HG02642 (cell line): Measurements from ENCODE around the gene DYRK3.
"Not testable (repeated sequence)": the region's sequence is repeated elsewhere in the genome, so short reads cannot be mapped to it uniquely, and the experiment has no call there.

Experiments
- ATAC-seq: cut with Tn5 transposase; IDR thresholded peaks from one replicate; pipeline ENCODE4 v1.9.1; 2021; ENCODE audit warnings: mild to moderate bottlenecking; ENCODE audit not compliant: unreplicated experiment, poor library complexity

The DYRK3 gene

DNA sequence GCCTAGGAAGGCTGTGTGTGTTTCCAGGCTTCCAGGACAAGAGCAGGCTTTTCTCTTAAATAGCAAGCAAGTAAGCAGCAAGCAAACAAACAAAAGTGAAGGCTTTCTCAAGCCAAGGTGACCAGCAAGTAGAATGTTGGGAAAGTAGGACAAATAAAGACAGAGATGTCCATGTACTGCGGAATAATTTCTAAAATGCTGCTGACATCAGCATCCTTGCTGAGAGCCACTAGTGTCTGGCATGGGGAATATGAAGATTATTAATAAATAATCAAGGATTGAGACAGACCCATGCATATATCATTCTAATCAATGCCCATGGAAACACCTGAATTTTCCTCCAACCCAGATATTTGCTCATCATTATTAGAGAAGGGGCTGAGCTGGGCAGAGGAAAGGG is 6.4 kb upstream of the DYRK3 start:
- no peak for ATAC-seq

DNA sequence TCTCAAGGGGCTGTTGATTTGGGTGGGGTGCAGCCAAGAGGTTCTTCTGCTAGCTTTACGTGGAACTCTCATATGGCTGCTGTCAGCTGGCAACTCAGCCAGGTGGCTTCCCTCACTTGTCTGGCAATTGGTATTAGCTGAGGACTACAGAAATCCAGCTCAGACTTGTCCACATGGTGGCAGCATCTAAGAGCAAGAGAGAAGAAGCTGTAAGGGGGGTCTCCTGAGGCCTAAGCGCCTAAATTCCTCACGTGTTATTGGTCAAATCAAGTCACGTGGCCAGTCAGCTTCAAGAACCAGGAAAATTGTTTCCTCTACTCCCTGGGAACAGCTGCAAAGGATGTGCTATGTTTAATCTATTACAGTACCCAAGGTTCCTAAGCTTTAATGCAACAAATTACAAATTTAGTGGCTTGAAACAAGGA is 4.2 kb upstream of the DYRK3 start:
- ATAC-seq: no peak

DNA sequence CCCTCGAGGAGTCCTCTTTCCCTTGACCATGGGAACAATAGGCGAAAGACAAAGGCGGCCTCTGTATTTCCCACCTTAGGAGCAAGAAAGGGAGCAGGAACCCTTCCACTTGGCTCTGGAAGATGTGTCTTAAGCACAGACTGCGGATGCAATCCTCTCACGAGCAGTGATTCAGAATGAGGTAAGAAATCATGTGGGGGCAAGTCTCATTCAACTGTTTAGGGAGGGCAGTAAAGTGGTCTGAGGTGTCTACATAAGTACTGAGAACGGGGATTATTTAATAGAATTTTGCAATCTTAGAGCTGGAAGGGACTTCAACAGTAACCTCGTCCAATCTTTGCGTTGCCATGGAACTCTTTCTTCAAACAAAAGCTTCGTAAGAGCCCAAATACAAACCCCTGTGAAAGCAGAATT is 1.6 kb upstream of the DYRK3 start:
- ATAC-seq: no peak

DNA sequence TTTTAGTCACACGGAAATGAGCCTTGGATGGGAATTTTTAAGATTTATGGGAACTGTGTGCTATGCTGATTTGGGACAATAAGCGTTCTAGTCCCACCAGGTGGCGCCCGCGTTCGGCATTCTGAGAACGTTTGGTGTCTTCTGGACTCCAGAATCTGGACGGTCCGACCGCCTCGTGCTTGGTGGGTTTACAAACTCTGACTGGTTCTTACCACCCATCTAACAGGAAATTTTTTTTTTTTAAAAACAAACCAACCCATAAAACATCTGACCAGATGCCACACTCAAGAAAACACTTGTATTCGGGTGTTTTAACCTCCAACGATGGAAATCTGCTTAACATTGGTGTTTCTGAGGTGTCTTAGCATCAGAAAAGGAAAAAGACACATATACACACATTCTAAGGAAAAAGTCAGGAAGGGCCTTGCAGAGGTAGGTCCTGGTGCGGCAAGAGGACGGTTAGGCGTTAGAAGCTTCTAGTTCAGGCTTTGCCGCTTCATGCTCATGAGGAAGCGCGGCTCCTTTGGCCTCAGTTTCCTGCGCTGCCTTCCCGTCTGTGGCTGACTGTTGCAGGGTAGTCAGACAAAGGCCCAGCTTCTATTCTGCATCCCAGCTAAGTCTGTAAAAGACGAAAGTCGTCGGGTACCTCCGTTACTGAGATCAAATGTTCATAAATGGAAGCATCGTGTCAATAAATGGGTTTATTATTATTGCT is 814 bp upstream of the DYRK3 start:
- no peak for ATAC-seq

DNA sequence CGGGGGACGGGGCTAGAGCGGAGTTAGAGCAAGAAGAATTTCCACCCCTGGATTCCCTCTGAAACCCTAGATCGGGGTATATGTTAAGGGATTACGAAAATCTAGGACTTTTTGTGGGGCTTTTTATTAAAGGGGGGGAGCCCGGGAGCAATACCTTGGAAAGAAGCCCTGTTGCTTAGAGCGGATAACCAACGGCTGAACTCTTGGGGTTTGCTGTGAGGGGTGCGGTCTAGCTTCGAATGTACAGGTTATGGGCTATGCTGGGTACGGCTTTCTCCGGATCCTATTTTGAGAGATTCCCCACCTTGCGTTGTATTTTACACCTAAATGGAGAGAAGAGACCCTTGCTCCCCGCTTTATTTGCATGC is 626 bp downstream of the DYRK3 start:
- ATAC-seq: no peak

DNA sequence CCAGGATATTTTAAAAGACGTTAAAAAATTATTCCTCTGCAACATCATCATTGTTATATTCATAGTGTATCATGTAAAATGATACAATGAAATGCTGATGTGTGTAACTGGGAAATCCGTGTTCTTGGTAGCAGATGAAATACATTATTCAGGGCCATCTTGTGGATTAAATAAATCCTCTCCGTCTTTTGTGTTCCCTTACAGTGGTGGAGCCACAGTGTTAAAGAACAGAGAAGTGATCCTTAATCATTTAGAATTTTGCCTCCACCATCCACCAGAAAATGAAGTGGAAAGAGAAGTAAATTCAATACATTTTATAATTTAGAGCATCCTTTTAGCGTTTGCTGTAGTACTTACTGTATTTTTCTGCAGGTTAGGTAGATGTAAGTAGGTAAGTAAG is 1.3 kb downstream of the DYRK3 start:
- no peak for ATAC-seq

DNA sequence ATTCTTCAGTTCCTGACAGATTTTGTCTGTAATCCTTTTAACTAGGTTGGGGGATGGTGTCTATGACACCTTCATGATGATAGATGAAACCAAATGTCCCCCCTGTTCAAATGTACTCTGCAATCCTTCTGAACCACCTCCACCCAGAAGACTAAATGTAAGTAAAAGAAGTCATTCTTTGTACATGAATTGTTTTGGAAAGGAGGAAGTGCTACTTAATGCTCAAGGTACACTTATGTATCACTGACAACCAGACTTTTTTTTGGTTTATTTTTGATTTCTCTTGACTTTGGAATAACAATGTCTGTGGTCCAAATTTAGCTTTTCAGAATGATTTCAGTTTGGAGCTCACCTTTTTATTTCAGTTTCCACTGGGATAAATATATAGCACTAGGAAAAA is 2.3 kb downstream of the DYRK3 start:
- no peak for ATAC-seq

DNA sequence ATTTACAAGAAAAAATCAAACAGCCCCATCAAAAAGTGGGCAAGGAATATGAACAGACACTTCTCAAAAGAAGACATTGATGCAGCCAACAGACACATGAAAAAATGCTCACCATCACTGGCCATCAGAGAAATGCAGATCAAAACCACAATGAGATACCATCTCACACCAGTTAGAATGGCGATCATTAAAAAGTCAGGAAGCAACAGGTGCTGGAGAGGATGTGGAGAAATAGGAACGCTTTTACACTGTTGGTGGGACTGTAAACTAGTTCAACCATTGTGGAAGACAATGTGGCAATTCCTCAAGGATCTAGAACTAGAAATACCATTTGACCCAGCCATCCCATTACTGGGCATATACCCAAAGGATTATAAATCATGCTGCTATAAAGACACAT is 6.7 kb downstream of the DYRK3 start:
- not testable (repeated sequence) for ATAC-seq

DNA sequence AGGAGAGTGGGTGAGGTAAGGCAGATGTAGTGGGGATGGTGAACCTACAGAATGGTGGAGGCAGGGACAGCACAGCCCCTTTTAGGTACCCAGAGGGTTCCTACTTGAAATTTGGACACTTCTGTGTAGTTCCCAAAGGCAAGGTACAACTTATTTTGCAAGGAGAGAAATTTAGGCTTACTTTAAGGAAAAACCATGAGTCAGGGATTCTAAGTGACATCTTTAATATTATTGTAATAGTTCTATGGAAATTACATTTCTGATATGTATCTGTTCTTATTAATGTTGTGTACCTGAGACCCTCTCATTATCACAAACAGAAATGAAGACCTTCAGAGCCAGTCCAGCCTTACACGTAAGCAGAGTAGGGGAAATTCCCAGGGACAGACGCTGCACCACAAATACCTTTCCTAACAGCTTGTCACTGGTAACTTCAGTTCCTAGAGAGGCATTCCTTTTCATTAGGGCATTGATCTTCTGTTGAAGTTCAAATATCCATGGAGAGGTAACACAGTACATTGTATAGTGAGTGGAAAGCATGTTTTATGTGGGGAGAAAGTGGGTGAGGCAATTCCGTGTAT is 7.9 kb downstream of the DYRK3 start:
- ATAC-seq: no peak

DNA sequence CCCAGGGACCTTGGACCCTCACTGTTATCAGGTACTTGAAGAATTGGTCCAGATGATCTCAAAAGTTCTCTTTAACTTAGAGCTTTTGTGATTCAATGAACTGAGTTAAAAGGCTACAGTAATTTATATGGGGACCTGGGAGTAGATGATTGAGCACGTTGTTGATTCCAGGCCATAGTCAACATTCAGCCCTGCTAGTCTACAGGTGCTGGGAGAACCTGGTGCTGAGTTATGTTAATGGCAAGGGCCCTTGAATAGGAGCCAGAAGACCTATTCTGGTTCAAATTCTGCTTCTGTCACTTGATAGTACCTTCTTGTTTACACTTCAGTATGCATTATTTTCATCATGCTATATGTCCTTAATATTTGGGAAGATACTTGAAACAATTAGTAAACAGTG is 11.2 kb downstream of the DYRK3 start:
- ATAC-seq: no peak

DNA sequence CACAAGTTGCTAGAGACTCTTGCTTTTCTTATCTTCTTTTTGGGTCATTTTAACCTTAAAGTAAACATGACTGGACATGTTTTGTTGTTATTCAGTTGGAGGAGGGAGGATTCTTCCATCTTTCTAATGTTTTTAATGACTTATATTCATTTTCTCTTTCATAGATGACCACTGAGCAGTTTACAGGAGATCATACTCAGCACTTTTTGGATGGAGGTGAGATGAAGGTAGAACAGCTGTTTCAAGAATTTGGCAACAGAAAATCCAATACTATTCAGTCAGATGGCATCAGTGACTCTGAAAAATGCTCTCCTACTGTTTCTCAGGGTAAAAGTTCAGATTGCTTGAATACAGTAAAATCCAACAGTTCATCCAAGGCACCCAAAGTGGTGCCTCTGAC is 11.9 kb downstream of the DYRK3 start:
- no peak for ATAC-seq

DNA sequence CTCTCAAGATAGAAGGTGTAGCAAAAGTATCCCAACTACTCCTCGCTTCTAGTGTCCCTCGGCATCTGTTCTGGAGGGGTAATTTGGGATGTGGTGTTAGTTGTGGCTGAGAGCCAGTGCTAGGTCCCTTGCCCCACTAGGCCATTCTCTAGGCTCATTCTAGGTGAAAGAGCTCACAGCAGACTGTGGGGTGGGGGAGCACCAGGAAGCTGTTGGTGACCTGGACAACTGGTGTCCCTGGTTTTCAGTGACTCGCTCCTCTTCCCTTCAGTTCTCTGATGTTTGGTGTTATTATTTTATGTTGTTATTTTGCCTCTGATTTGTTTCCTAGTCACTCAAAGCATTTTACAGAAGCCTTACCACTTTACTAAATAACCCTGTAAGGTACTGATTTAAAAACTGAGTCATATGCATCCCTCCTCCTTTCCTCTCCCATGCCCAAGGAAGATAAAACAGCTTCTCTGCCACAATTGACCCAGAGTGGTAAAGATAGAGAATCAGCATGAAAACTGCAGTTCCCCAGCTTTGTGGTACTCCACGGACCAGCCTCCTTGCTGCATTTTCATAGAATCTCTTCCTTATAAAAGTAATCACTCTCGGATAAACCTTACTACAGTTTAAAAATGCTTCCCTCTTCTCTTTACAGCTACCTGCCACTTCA is 14.1 kb downstream of the DYRK3 start:
- ATAC-seq: no peak

DNA sequence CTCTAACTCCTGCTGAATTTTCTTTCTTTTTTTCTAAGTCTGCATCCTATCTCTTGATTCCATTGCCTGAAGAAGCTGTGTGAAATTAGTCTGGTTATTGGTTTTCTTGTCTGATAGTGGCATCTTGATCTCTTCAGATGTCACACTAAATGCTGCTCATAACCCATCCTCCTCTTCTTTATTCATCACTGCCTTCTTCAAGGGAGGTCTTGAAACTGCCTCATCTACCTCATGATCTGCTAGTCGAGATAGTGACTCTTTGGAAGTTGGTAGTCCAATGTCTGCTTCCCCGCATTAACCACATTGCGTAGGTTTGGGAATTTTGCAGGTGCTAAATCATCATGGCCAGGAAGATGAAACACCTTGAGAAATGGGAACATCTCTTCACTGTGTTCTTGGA is 15.7 kb downstream of the DYRK3 start:
- no peak for ATAC-seq

DNA sequence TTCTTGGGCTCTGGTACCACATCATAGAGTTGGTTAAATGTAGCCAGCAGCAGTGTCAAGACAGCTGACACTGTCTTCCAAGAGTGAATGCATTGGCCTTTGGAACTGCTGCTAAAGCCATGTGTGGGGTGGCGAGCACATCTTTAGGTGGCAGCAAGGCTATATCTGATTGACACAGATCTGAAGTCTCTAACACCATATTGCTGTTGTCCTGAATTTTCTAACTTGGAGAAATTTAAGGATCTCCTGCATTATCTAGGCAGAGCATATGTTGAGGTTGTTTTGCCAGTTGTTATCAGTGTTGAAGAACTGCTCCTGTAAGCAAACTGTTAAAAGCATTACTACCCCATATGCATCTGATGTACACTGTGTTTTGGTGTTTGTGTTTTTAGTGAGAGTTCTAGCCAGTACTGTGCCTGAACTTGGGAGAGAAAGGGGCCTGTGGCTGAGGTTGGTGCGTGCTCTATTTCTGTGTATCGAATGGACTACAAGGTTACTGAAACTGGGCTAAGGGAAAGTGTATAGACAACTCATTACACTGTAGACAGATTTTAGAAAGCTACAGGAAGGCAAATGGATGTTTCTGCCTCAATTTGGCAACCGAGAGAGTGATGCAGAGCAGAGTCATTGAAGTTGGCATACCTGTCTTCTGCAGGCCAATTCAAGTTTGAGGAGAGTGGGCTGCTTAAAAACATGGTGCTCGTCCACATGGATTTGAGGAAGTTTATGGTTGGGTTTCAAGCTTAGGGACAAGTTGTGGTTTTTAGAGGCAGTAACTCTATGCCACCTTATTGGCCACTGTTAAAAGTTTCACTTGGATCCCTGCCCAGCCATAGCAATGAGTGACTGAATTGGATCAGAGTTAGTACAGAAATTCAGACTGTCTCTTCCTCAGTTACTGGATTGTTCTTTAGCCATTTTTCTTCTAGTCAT is 16.9 kb downstream of the DYRK3 start:
- no peak for ATAC-seq

DNA sequence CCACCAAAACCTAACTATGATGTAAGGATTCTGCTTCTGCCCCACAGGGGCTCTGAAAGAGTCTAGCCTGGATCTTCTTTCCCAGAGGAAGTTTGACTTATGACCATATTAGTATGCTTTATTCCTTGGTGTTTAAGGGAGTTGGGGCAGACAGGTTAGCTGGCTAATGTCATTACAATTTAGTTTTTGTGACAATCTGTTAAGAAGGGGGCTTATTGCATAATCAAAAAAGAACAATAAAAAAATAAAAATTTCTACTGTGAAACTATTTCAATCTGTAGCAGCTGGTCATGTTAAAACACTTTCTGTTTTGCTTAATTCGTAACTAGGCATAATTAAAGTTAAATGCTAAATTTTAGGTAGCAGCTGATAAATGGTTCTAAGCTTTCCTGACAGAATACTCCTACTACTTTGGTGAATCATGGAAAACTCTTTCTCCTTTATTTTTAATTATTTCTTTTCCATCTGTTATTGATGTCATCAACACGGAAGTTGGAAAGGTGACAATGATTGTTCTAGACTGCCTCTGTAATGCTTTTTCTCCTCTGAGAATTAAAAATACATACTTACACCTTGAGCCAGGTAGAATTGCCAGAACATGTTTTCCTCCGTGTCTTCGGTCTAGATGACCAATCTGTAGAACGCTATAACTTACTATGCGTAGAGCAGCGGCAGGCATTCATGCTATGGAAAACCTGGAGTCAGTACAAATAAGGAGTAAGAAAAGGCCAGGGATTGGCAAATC is 18.6 kb downstream of the DYRK3 start:
- ATAC-seq: no peak

DNA sequence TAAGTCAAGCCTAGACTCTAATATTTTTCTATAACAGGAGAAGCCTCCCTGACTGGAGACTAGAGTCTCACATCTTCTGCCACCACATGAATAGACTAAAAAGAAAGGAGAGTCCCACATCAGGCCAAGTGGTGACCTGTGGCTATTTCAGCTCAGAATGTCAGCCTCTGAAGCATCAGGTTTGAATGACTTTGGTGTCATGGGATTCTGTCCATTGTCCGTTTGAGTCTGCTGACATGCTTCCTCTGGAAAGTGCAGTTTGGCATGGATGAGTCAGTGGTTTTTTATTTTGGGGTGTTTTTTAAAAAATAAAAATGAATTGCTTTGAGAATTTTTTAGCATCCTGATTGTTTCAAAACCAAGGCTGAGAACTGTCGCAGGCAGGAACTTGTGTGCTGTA is 19.5 kb downstream of the DYRK3 start:
- no peak for ATAC-seq

DNA sequence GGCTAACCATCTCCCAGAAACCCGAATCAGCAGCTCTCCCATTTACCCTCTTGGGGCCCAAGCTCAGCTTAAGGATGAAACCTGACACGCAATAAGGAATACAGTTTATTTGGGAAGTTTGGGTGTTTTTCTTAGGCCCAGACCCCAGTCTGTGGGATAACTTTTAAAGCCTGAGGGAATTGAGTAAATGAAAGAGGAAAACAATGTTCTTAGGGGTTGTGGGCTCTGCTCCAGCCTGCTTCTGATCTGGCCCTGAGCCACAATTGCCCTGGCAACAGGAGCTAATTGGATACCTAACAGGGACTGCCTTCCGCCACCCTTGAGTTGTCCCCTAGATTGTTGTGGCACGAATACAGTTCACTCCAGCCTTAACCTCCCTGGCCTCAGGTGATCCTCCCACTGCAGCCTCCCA is 20.1 kb downstream of the DYRK3 start:
- no peak for ATAC-seq

DNA sequence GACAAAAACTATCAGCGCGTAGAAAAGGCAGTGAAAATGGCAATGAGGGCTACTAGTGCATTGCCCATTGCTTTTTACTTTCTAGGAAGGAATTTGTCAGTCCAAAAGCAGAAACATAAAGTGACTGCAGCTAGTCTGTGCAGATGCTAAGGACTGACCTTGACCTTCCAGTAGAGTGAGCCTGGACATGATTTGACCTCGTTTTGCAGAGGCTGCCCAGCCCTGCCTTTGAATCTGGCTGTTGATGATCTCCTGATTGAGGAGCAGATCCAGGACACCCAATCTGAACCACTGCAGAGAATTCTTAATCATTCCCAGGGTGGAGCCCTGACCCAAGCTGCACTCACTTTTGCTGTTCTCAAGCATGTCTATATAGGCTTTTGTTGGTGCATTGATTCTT is 21.6 kb downstream of the DYRK3 start:
- no peak for ATAC-seq

DNA sequence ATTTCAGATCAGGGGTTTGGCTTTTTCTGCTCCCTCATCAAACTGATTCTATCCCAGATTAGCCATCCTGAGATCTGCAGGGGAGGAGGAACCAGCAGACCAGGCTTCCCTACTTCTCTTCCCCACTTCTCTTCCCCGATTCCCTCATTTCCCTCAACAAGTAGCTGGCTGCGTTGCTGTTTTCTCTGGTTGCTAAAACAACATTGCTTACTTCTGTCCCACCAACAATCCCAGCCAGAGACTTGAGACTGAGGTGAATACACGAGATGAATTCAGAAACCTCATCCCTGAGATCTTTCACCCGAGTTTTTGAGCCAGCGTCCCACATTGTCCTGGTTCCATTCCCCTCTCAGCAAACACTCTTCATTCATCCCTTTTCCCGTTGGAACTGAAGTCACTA is 22.4 kb downstream of the DYRK3 start:
- ATAC-seq: no peak

DNA sequence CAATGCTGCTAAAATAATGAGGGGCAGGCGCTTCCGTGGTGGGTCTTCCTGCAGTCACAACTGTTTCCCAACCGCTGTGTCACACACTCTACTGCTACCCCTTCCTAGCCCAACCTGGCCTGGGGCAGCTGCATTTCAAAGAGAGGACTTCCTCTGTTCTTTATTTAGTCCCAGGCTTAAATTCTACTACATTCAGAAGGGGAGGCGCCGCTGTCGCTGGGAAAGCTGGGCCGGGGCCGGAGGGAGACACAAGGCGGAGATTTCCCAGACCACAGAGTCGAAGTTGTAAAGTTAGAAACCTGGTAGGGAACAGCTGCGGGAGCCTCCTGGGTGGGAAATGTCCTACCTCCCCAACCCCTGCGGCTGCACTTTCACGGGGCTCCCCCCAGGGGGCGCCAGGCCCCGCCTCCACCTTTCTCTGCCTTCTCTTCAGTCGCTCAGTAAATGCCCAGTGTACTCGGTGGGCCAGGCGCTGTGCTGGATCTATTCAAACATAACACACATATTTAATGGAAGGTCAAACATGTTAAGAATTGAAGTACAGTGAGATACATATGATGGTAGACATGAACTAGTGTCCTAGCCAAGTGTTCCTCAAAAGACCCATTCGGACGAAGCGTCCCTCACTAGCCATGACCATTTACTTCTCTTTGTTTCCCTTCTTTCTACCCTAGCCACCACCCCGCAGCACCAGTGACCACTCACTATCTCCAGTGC is 23.1 kb downstream of the DYRK3 start:
- no peak for ATAC-seq
